Testis (tissue), 2 donors: Measurements from ENCODE around the gene BRD9.

Experiments
- POLR2A ChIP-seq: fragments of 450-650 bp; IDR thresholded peaks from one replicate; pipeline ENCODE4 v1.6.1; 2017; ENCODE audit warnings: antibody characterized with exemption, mild to moderate bottlenecking, moderate library complexity
- TF ChIP-seq, protein P1 (sequence below), 3 experiments: fragments of 450-650 bp in 2 of 3; fragments of 200-600 bp in 1 of 3; sonication (generic) in 1 of 3; IDR thresholded peaks; one replicate each; pipeline ENCODE4 v1.5.1; 2016 to 2019; ENCODE audit warnings: antibody characterized with exemption in 3 of 3, mild to moderate bottlenecking in 2 of 3, moderate library complexity in 1 of 3

DNA sequence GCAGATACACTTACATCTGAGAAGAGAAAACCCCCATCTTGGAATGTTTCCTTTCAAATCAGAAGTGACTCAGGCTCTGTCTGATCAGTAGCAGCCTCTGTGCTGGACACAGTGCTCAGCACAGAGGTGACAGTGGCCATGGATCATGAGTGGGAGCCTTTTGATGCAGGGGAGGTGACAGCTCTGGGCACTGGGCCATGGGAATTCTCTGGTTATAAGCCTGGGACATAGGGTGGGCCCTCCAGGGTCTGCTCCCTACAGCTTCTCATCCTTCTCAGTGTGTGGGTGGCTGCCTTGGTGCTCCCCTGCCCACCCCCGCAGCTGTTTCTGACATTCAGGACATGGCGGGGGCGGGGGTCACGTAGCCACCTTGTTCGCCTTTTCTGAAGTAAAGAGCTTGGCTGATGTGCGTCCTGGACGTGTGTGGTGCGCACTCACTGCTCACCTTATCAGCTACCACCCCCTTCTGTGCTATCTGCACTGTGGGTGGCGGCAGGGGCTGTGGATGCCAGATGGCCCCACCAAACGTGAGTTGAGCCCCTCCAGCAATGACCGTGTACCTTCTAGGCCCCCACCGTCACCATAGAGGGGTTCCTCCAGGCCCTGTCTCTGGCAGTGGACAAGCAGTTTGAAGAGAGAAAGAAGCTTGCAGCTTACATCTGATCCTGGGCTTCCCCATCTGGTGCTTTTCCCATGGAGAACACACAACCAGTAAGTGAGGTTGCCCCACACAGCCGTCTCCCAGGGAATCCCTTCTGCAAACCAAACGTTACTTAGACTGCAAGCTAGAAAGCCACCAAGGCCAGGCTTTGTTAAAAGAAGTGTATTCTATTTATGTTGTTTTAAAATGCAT, 24.1 kb upstream of the BRD9 start:
- TF ChIP-seq, protein P1, sequence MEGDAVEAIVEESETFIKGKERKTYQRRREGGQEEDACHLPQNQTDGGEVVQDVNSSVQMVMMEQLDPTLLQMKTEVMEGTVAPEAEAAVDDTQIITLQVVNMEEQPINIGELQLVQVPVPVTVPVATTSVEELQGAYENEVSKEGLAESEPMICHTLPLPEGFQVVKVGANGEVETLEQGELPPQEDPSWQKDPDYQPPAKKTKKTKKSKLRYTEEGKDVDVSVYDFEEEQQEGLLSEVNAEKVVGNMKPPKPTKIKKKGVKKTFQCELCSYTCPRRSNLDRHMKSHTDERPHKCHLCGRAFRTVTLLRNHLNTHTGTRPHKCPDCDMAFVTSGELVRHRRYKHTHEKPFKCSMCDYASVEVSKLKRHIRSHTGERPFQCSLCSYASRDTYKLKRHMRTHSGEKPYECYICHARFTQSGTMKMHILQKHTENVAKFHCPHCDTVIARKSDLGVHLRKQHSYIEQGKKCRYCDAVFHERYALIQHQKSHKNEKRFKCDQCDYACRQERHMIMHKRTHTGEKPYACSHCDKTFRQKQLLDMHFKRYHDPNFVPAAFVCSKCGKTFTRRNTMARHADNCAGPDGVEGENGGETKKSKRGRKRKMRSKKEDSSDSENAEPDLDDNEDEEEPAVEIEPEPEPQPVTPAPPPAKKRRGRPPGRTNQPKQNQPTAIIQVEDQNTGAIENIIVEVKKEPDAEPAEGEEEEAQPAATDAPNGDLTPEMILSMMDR (IDR thresholded peaks at IDR 0.05) = no peak
- no peak for TF ChIP-seq POLR2A
